CD4-positive, alpha-beta T cell treated with Interleukin-15 for 4 hours (primary cell): ENCODE data around the gene ZNF326.

Source experiments
- DNase-seq: peaks from one replicate; pipeline ENCODE4 v3.0.0-alpha.2; 2020; ENCODE audit warnings: low spot score

The ZNF326 gene

GRCh38 chr1:89994805-89995597 lies at the start of gene ZNF326:
TSS of gene ZNF326 (plus strand) at chr1:89995110. CDS start at chr1:89995258, 148 bp downstream.
- DNase-seq = peak; percentile 92

- no peak for DNase-seq
These were observed 48.9 kb upstream of the ZNF326 start for GRCh38 chr1:89945852-89946476.

GRCh38 chr1:89946532-89946931 lies 48.4 kb upstream of the ZNF326 start:
- no peak for DNase-seq

- no peak for DNase-seq
These were observed 46.1 kb upstream of the ZNF326 start for GRCh38 chr1:89948722-89949345.

- no peak for DNase-seq
These were observed 44.8 kb upstream of the ZNF326 start for GRCh38 chr1:89949991-89950624.

GRCh38 chr1:89950703-89951102 lies 44.2 kb upstream of the ZNF326 start:
- no peak for DNase-seq

- no peak for DNase-seq
These were observed 42.9 kb upstream of the ZNF326 start for GRCh38 chr1:89951766-89952604.

- no peak for DNase-seq
These were observed 42.2 kb upstream of the ZNF326 start for GRCh38 chr1:89952605-89953130.

- peak; percentile 29 for DNase-seq
These were observed 41.7 kb upstream of the ZNF326 start for GRCh38 chr1:89953131-89953626.

- DNase-seq = no peak
These were observed 41.0 kb upstream of the ZNF326 start for GRCh38 chr1:89953929-89954328.

- DNase-seq = no peak
These were observed 40.5 kb upstream of the ZNF326 start for GRCh38 chr1:89954401-89954800.

GRCh38 chr1:89955311-89956205 lies 39.4 kb upstream of the ZNF326 start:
- no peak for DNase-seq

GRCh38 chr1:89957107-89957506 lies 37.8 kb upstream of the ZNF326 start:
- no peak for DNase-seq

- no peak for DNase-seq
These were observed 35.9 kb upstream of the ZNF326 start for GRCh38 chr1:89958851-89959654.

GRCh38 chr1:89959719-89960118 lies 35.2 kb upstream of the ZNF326 start:
- no peak for DNase-seq

GRCh38 chr1:89962024-89962741 lies 32.7 kb upstream of the ZNF326 start:
- DNase-seq = no peak

GRCh38 chr1:89962742-89963075 lies 32.2 kb upstream of the ZNF326 start:
- no peak for DNase-seq

GRCh38 chr1:89965193-89965768 lies 29.6 kb upstream of the ZNF326 start:
- no peak for DNase-seq
